ENCODE measurements around the gene TMEM255A.

TMEM255A gene

GRCh38 chrX:120235284-120235683 is 76.0 kb downstream of the TMEM255A start:
- H3K4me3 Mint-ChIP-seq = no peak overlapping the region
- no peaks in the 10 kb centered on the region for H3K27me3 Mint-ChIP-seq (ENCODE audit: low read depth)
- no peak overlapping the region for H3K27ac Mint-ChIP-seq
- no peak for DNase-seq (ENCODE audit: low spot score)
- H3K4me1 Mint-ChIP-seq (ENCODE audit: low read depth) = no peaks in the 10 kb centered on the region
- H3K9me3 Mint-ChIP-seq = no peaks in the 10 kb centered on the region
- H3K36me3 Mint-ChIP-seq (ENCODE audit: low read depth) = no peaks in the 10 kb centered on the region

- no peak for DNase-seq (ENCODE audit: low spot score)
- no peaks in the 10 kb centered on the region for H3K36me3 Mint-ChIP-seq (ENCODE audit: low read depth)
- no peaks in the 10 kb centered on the region for H3K27me3 Mint-ChIP-seq (ENCODE audit: low read depth)
- no peak overlapping the region for H3K4me3 Mint-ChIP-seq
- no peaks in the 10 kb centered on the region for H3K9me3 Mint-ChIP-seq
- H3K4me1 Mint-ChIP-seq (ENCODE audit: low read depth) = no peaks in the 10 kb centered on the region
- no peak overlapping the region for H3K27ac Mint-ChIP-seq
These were observed 82.9 kb downstream of the TMEM255A start for GRCh38 chrX:120228187-120228908.

- Mint-ChIP-seq H3K36me3 (ENCODE audit: low read depth) (no peaks in the 10 kb centered on the region), H3K9me3 (no peaks in the 10 kb centered on the region), H3K27me3 (ENCODE audit: low read depth) (no peaks in the 10 kb centered on the region), H3K4me3 (no peak overlapping the region), H3K4me1 (ENCODE audit: low read depth) (no peaks in the 10 kb centered on the region), H3K27ac (no peak overlapping the region)
- no peak for DNase-seq (ENCODE audit: low spot score)
These were observed 86.9 kb downstream of the TMEM255A start for GRCh38 chrX:120224388-120224787.

GRCh38 chrX:120223374-120223773 is 87.9 kb downstream of the TMEM255A start:
- no peak for DNase-seq (ENCODE audit: low spot score)
- no peaks in the 10 kb centered on the region for H3K27me3 Mint-ChIP-seq (ENCODE audit: low read depth)
- no peaks in the 10 kb centered on the region for H3K4me1 Mint-ChIP-seq (ENCODE audit: low read depth)
- no peak overlapping the region for H3K4me3 Mint-ChIP-seq
- no peaks in the 10 kb centered on the region for H3K9me3 Mint-ChIP-seq
- no peak overlapping the region for H3K27ac Mint-ChIP-seq
- no peaks in the 10 kb centered on the region for H3K36me3 Mint-ChIP-seq (ENCODE audit: low read depth)

GRCh38 chrX:120213438-120214265 is 97.6 kb downstream of the TMEM255A start:
- Mint-ChIP-seq H3K27ac (no peak overlapping the region), H3K4me1 (ENCODE audit: low read depth) (no peaks in the 10 kb centered on the region), H3K27me3 (ENCODE audit: low read depth) (peaks cover 9% of the 10 kb centered on the region), H3K36me3 (ENCODE audit: low read depth) (no peaks in the 10 kb centered on the region), H3K9me3 (no peaks in the 10 kb centered on the region), H3K4me3 (no peak overlapping the region)
- peak; percentile 8 for DNase-seq (ENCODE audit: low spot score)

Data from T-helper 2 cell treated with Interferon-gamma antibody and Interleukin-4, amounts not matched to agents 5 μg/mL and 100 μg/mL, for 36 hours (primary cell).